NCI-H1105 (cell line): Measurements from ENCODE around the gene HOPX.
"Not testable (repeated sequence)": the region's sequence is repeated elsewhere in the genome, so short reads cannot be mapped to it uniquely, and the experiment has no call there.

Experiments used
- DNase-seq: peaks from one replicate; lab custom pipeline; 2025; lab: John Stamatoyannopoulos, UW

HOPX gene

DNA sequence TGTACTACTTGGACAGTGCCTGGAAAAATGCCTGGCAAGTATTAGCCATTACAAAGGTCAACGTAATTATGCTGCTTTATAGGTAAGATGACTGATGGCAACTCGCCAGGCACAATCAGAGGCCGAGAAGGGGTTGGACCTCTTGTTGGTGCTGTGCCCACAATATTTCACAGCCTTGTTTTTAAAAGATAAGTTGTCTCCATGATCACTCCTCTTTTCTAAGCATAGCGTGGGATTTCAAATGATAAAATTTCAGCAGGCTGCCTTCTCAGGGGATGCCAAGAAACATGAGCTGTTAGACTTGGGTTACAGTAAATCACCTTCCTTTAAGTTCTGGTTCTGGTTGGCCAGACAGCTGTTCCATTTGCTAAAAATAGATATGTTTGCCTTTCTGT lies 26.9 kb downstream of the HOPX start:
- DNase-seq: peak; percentile 5

DNA sequence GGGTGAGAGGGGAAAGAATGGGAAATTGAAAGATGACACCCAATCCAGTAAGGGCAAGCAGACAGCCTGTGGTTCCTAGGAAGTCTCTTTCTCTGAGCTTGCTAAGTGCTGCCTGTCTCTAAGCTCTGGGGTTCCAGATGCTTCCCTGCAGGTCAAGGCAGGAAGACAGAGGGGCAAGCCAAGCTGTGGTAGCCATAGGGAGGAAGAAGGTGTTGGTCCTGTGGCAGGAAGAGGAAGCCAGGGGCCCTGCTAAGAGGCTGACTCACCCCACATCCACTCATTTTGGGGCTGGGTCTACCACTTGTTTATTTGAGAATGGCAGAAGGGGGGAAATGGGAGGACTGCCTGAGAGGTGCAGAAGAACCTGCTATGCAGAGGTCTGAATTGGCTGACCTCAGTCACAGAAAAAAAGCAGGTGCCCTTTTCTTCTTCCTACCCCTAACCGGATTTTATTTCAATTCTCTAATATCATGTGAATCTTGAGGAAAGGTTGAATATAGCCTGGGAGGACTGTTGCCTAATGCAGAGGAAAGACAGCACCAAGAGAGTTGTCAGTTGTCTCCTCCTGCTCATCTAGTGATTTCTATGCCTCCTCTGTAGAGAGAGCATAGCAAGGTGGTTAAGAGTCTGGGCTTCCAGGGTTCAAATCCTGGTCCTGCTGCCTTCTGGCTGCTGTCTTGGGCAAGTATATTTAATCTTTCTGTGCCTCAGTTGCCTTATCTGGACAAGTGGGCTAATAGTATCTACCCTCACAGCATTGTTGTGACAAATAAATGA lies 27.4 kb downstream of the HOPX start:
- DNase-seq: no peak

DNA sequence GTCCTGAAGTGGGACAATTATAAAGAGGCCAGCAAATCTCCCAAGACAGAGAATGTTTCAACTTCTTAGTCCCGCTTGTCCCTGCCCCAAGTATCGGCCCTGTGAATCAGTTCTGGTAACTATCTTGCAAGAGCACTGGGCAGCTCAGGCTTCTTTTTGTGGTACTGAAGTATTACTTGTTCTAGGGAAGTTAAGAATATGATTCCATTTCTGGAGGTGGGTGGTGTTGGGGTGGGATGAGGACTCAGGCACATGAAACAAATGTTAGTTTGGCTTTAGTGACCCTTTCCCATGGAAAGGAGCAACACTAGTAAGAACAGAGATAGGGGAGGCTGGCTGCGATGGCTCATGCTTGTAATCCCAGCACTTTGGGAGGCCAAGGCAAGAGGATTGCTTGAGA lies 28.9 kb downstream of the HOPX start:
- DNase-seq: no peak

DNA sequence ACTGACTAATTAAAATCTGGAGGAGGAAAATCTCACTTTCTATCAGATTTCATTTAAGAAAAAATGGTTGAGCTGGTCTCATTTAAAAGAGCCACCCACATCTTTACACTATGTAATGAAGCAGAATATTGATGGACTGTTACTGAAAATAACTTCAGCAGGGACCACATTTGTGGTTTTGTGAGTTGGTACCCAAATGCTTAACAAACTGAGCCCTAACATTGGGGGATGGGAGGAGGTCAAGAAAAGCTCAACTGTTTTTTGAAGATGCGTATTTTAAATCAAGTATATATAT lies 30.1 kb downstream of the HOPX start:
- DNase-seq: no peak

DNA sequence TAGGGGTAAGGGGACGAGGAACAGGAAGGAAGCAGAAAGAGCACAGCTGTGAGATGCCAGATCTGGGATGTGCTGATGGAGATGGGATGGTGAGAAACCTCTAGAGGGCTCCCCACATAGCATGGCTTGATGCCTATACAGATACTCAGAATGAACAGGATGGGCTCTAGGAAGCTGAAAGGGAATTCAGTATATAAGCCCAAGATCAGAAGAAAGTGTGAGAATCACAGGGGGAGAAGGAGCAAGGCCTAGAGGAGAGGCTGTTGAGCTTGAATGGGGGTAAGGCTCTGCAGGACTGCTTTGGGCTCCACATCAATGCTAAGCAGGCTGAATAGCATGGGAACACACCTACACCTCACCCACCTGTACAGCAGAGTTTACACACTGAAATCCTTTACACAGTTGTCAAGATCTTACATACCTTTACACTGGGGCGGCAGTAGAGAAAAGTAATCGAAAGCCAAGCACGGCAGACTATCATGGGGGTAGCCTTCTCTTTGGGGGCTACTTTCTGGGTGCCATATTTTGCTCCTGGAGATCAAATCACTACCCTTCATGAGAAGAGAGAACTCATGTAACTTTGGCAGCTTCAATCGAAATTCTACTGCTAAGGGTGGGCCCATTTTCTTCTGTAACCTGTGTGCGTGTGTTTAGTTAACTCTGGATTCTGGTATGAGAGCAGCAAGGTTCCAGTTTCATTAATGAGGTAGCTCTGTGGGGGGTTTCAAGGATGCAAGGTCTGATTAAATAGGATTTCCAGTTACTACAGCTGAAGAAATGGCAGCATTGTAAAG lies 30.6 kb downstream of the HOPX start:
- no peak for DNase-seq

DNA sequence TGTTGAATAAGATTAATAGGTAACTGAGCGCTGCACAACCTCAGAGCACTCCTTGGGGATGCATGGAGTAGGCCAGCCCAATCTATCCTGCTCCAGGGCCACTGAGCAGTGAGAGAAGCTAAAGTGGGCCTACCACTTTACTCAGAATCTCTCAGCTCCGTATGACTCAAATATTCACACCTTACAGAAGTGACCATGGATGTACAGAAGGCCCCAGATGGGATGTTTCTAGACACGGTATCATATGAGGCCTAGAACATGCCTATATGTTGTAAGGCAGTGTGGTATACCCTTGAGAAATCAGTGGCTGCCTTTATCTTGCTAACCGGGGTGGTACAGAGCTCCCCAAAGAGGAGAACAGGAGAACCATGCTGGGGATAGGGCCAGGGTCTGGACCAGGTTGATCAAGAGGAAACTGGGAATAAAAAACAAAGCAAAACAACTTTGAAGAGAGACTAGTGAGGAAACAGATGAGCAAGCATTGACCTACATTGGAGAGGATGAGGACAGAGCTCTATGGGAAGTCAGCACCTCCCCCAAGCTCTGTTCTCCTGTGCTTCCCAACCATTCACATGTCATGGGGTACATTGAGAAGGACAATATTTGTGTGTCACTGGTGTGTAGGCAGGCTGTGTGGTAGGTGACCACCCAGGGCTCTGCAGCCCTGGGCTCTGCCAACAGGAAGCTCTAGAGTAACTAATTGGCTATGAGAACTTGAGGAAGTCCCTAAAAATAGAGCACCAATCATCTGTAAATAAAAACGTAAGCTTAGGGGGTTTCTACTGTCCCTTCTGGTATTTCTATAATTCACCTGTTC lies 31.4 kb downstream of the HOPX start:
- no peak for DNase-seq

DNA sequence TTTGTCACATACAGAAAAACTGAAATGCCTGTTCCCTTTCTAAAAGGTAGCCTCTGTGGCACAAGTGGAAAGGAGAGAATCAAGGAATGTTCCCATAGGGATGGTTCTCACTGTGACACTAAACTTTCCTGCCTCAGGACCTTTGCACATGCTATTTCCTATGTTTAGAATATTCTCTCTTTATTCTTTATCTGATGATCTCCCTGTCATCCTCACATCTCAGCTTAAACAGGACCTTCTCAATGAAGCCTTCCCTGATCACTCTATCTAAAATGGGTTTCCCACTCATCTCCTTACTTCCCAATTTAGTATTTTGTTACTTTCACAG lies 32.3 kb downstream of the HOPX start:
- no peak for DNase-seq

DNA sequence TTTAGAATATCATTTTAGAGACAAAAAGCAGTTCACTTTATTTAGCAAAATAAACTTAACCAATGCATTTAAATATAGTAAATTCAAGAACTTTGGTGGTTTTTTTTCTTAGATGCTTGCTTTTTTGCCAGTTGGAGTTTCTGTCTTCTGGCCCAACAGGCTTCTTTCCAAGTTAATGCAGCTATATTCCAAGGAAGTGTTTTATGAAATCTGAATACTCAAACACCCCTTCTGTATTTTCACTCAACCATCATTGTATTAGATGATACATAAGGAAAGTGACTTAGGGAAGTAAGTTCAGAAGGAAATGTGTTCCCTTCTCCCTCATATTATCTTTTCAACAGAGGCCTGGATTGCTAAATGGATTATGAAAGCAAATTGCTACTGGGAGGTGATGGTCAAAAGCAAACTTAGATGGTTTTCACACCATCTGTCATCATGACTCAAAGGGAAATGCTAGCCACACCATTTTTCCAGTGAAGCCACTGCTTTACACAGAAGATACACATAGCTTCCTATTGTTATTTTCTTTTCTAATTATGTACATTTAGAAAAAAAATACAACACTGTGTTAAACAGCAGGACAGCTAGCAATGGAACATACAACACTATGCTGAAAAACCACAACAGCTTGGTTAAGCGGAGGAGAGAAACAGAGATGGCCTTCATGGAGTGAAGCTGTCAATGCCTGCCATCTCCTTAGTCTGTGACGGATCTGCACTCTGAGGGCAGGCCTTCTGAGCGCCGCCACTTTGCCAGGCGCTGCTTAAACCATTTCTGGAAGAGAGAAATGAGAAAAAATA lies 32.9 kb downstream of the HOPX start:
- DNase-seq: no peak

DNA sequence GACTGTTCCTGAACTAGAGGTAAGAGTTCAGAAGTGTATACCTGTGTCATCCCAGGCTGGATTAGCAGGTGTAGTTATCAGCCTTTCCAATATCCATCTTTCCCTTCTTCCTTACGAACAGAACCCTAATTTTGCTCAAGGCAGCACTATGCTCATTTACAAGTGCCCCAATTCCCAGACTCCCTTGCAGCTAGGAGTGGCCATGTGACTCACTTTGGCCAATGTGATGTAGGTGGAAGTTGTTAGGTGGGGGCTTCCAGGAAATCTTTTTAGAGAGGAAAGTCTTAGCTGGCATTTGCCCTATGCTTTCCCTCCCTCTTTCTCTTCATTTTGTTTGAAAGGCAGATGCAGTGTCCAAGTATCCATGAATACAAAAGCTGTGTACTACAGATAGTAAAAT lies 34.8 kb downstream of the HOPX start:
- no peak for DNase-seq

DNA sequence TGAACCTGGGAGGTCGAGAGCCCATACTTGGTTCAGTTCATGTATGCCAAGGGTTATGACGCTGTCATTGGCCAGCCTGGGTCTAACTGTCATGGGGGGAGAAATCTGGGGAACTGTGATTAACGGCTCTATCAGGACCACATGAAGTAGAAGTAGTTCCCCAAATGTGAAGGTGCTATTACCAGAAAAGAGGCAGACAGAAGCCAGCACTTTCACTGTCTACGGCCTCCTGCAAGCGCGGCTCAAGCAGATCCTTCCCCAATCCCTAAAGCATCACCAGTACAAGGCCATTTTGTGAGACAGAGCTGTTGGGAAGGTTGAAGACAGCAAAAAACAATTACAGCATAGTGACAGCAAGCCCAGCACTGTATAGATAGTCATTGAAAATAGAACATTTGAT lies 37.5 kb downstream of the HOPX start:
- no peak for DNase-seq

DNA sequence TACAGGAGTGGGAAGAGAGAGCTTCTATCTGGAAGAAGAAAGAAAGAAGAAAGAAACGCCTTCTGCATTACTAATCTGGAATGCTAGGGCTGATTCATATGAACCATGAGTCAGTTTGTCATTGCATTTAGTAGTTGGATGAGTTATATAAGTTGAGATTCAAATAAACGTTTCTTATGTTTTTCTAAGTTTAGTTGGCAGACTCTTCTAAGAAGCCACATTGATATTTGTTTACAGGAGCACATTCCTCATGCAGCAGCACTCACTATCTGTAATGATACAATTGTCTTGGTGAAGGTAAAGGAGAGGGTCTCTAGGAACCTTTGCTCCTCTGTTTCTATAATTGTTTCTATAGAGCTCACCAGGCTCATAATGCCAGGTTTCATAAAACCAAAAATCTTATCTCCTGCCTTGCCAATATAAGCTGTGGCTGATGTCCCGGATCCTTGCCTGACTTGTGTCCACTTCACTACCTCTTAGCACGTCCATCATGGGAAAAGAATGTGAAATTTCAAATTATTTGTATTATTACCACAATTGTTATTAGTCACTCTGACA lies 39.5 kb downstream of the HOPX start:
- no peak for DNase-seq

DNA sequence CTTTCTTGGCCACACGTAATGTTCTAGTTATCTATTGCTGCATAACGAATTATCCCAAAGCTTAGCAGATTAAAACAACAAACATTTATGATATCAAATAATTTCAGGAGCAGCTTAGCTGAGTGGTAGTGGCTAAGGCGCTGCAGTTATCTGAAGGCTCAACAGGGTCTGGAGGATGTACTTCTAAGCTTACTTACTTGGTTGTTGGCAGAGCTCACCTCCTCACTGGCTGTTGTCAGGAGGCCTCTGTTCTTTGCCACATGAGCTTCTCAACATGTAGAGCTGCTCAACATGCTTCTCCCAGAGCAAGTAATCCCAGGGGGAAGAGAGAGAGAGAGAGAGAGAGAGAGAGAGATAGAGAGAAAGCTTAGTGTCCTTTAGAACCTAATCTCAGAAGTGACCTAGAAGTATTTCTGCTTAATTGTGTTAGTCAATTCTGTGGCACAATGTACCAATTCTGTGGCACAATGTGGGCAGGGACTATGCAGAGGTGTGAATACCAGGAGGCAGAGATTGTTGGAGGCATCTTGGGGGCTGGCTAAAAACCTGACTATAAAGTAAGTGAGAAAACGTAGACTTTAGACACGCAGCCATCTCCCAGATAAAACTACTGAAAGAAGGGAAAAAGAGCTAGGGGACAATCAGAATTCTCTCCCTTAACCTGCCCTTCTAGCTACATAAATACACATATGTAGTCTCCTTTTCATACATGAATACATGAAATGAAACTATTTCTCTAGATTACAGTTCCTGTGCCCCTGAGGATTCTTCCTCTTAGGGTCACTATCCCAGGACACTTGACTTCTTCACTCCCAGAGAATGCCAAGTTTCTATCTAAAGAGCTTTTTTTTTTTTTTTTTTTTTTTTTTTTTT lies 40.2 kb downstream of the HOPX start:
- no peak for DNase-seq

DNA sequence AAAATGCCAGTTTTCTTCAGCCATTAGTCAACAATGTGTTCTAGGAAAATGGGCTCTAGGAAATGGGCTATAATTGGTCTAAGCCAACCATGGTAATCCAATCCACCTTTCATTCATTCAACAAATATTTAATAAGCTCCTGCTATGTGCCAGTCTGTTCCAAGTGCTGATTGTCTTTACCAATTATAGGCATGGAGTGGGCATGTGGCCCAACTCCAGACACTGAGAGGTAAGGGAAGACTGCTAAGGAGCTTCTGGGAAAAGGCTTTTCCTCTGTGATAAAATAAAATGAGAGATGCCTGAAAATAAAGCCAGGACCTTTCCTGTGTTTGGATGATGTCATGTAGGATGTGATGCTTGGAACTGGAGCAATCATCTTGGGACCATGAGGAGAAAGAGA lies 43.3 kb downstream of the HOPX start:
- no peak for DNase-seq

DNA sequence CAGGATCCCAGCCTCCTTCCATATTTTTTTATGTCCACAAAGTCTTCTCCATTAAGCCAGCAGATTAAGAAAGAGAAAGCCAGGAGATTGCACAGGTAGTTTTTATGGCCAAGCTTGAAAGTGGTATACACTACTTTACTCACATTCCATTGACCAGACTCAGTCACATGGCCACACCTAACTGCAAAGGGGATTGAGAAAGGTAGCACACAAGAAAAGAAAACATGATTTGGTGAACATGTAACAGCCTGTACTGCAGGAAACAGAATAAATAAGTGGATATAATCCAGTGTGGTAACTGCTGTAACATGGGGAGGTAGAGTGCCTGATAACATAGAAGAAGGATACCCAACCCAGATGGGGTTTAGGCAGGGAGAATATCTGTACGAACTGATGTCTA lies 43.9 kb downstream of the HOPX start:
- no peak for DNase-seq

DNA sequence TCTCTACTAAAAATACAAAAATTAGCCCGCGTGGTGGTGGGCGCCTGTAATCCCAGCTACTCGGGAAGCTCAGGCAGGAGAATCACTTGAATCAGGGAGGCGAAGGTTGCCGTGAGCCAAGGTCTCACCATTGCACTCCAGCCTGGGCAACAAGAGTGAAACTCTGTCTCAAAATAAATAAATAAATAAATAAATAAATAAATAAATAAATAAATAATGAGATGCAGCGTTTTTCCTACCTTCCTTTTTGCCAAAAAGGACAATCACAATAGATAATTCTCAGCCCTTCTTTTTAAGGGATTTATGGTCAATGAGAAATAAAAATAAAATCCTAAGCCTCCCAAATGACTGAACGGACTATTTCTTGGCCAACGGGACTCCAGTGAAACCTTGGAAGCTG lies 46.1 kb downstream of the HOPX start:
- DNase-seq: not testable (repeated sequence)

DNA sequence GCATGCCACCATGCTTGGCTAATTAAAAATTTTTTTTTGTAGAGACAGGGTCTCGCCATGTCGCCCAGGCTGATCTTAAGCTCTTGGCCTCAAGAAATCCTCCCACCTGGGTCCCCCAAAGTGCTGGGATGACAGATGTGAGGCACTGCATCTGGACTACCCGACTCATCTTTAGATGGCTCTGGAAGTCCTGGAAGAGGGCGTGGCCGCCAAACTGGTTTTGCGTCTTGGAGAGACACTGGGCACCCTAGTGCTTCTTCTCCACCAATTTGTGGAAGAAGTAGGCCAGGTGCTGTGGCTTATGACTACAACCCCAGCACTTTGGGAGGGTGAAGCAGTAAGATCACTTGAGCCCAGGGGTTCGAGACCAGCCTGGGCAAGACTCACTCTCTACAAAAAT lies 47.6 kb downstream of the HOPX start:
- no peak for DNase-seq

DNA sequence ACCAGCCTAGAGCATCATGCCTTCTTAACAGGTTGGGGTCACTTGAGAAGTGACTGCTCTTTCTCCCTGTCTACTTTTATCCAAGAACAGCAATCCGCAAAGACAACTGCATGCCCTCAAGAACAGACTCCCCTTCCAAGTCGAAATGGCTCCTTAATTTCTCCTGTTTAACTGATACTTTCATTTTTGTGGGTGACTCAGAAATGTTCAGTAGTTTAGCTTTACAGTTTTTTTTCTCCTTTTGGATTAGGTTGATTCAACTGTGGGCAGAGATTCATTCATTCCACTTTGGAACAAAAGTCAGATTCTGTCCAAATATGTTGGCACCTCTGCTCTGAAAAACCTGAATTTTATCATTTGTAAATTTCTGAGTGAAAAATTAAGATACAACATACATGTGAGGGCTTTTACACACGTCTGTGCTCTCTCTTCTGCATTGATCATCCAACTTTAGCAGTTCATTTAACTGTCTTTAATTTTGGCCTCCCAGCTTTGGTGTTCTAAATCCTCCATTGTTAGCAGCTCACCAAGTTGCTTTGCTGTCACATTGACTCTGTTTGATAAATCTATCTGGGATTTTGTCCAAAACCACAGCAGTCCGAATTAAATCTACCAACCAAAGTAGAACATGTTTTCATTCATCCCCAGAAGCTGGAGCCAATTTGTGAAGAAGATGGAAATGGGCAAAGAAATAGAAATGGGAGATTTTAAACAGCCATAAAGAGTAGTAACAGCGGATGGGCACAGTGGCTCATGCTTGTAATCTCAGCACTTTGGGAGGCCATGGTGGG lies 50.0 kb downstream of the HOPX start:
- no peak for DNase-seq

DNA sequence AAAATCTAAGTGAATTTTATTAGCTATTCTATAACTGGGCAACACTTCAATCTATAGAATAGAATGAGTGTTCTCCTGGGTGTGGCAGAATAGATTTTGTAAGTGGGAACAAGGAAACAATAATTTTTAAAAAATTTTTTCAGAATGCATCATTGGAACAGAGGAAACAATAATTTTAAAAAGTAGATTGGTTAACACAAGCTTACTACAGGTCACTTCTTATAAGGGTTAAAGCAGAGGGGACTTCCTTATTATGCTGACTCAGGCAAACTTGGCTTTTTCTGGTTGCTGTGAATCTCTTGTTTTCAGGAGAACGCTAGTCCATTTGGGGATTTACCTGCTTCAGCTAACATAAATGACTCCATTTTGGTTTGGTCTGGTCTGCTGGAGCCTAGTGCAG lies 52.5 kb downstream of the HOPX start:
- DNase-seq: no peak

DNA sequence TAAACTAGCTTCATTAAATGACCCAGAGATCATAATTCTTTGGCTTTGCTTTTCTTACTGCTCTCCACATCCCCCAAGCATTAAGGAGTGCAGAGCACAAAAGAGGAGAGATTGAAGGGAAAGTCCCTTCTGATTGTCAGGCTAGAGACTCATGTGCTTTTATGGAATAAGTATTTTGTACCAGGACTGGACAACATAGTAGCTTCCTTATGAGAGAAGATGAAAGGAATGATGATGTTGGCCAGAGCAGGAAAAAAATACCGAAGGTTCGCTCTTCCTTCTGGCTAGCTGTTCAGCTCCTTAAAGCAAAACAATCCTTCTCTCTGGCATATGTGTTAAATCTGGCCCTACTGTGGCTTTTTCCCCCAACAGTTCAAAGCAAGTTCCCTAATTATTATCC lies 53.1 kb downstream of the HOPX start:
- no peak for DNase-seq

DNA sequence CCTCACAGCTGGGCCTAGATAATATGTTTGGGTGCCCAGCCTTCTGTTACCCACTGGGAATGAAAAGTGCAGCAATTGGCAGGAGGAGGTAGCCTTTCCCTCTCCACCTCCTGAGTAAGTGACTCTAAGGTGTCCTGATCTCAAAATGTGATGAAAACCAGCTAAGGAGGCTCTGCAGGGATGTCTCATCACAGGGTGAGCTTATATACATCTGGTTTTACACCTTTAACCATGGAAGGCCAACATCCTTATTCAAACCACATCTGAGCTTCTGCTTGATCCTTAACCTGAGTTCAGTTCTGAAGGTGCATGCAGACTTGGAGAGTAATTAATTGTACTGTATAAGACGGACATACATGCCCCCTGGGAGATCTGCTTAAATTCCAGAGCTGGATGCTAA lies 53.7 kb downstream of the HOPX start:
- DNase-seq: no peak
